PC-9 (cell line): Measurements from ENCODE around the gene GCA.

Source experiments
- EZH2 ChIP-seq: fragments of 200-600 bp; sonication (generic); IDR thresholded peaks from 2 replicates; pipeline ENCODE4 v1.8.0; 2017; ENCODE audit warnings: antibody characterized with exemption, low read depth
- TF ChIP-seq, protein P1 (sequence below): fragments of 200-600 bp; sonication (generic); conservative IDR thresholded peaks from 2 replicates; pipeline ENCODE4 v1.6.1; 2017; ENCODE audit warnings: mixed run types, antibody characterized with exemption, mild to moderate bottlenecking, moderate library complexity

DNA sequence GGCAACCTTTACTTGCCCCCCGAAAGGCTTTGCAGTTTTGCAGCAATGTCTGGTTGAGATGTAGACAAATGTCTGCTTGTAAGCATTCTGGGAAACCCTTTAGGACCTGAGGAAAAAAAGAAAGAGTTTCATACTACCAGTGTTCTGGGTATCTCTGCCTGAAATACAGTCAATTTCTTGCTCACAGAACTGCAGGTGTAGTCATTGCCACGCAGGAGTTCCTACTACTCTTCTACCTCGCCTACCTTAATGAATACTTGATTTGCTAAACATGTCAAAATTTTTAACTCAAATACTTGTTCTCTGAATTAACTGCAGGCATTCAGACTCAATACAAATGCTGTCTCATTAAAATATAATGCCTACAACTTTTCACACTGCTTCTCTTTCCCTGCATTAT is 56.4 kb downstream of the GCA start:
- TF ChIP-seq, protein P1, sequence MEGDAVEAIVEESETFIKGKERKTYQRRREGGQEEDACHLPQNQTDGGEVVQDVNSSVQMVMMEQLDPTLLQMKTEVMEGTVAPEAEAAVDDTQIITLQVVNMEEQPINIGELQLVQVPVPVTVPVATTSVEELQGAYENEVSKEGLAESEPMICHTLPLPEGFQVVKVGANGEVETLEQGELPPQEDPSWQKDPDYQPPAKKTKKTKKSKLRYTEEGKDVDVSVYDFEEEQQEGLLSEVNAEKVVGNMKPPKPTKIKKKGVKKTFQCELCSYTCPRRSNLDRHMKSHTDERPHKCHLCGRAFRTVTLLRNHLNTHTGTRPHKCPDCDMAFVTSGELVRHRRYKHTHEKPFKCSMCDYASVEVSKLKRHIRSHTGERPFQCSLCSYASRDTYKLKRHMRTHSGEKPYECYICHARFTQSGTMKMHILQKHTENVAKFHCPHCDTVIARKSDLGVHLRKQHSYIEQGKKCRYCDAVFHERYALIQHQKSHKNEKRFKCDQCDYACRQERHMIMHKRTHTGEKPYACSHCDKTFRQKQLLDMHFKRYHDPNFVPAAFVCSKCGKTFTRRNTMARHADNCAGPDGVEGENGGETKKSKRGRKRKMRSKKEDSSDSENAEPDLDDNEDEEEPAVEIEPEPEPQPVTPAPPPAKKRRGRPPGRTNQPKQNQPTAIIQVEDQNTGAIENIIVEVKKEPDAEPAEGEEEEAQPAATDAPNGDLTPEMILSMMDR = no peak
- TF ChIP-seq EZH2 = no peak
